ENCODE results near the gene IGF2BP1. TPM values are rescaled to one million over a fixed set of nuclear protein-coding genes. Genes with fewer than 3 reads are reported as not detected.

The IGF2BP1 gene
- total and polyA plus RNA-seq, 2 donors (not counting 1 experiment from before 2014, with no cell fraction given), result under 0.01 to 1.1 TPM

- no peaks in the 10 kb centered on the region for H3K4me1 ChIP-seq (ENCODE audit: control insufficient read depth, extremely low read depth, insufficient read depth, low read length)
- H2AFZ ChIP-seq (ENCODE audit: low read length), result no peak overlapping the region
- H3K9me3 ChIP-seq (ENCODE audit: control insufficient read depth, insufficient read depth, low read depth, low read length), result no peaks in the 10 kb centered on the region
- peak in 1 of 2 donors; percentile 33 for DNase-seq (ENCODE audit: low read depth in 2 of 2)
- no peak overlapping the region for H3K4me2 ChIP-seq (ENCODE audit: extremely low read depth, insufficient read depth, low read length)
- no peaks in the 10 kb centered on the region for H3K79me2 ChIP-seq (ENCODE audit: control insufficient read depth, insufficient read depth, low read length)
- TF ChIP-seq CTCF (conservative IDR thresholded peaks at IDR 0.05 in 1 of 2, IDR thresholded peaks at IDR 0.05 in 1 of 2; ENCODE audit: low read depth in 1 of 2, low read length in 2 of 2), result no peak
- no peak for TF ChIP-seq EZH2 (IDR thresholded peaks at IDR 0.05; ENCODE audit: low read length, missing control alignments)
- H4K20me1 ChIP-seq (ENCODE audit: control insufficient read depth, extremely low read depth, insufficient read depth, low read length), result no peaks in the 10 kb centered on the region
- H3K4me3 ChIP-seq (replicated peaks in 1 of 4; ENCODE audit: control extremely low read depth in 1 of 4, insufficient read depth in 1 of 4, low read depth in 3 of 4, low read length in 4 of 4), result no peak overlapping the region
- H3K36me3 ChIP-seq (ENCODE audit: control insufficient read depth, insufficient read depth, low read length), result no peaks in the 10 kb centered on the region
- H3K9ac ChIP-seq (ENCODE audit: insufficient read depth, low read length), result no peak overlapping the region
- no peak overlapping the region for H3K27ac ChIP-seq (ENCODE audit: insufficient read depth, low read length)
- peaks cover 2% of the 10 kb centered on the region for H3K27me3 ChIP-seq (ENCODE audit: control insufficient read depth, insufficient read depth, low read length)
Observed at GRCh38 chr17:49045376-49045775, 48.2 kb downstream of the IGF2BP1 start.

- H3K4me2 ChIP-seq (ENCODE audit: extremely low read depth, insufficient read depth, low read length), result no peak overlapping the region
- no peaks in the 10 kb centered on the region for H3K36me3 ChIP-seq (ENCODE audit: control insufficient read depth, insufficient read depth, low read length)
- no peaks in the 10 kb centered on the region for H3K9me3 ChIP-seq (ENCODE audit: control insufficient read depth, insufficient read depth, low read depth, low read length)
- DNase-seq (ENCODE audit: low read depth in 2 of 2), result no peak
- no peak overlapping the region for H3K9ac ChIP-seq (ENCODE audit: insufficient read depth, low read length)
- H3K79me2 ChIP-seq (ENCODE audit: control insufficient read depth, insufficient read depth, low read length), result no peaks in the 10 kb centered on the region
- H3K27ac ChIP-seq (ENCODE audit: insufficient read depth, low read length), result no peak overlapping the region
- H3K4me1 ChIP-seq (ENCODE audit: control insufficient read depth, extremely low read depth, insufficient read depth, low read length), result no peaks in the 10 kb centered on the region
- no peak overlapping the region for H2AFZ ChIP-seq (ENCODE audit: low read length)
- H4K20me1 ChIP-seq (ENCODE audit: control insufficient read depth, extremely low read depth, insufficient read depth, low read length), result no peaks in the 10 kb centered on the region
- TF ChIP-seq EZH2 (IDR thresholded peaks at IDR 0.05; ENCODE audit: low read length, missing control alignments) (no peak), CTCF (conservative IDR thresholded peaks at IDR 0.05 in 1 of 2, IDR thresholded peaks at IDR 0.05 in 1 of 2; ENCODE audit: low read depth in 1 of 2, low read length in 2 of 2) (no peak)
- H3K27me3 ChIP-seq (ENCODE audit: control insufficient read depth, insufficient read depth, low read length), result peaks cover 2% of the 10 kb centered on the region
- H3K4me3 ChIP-seq (replicated peaks in 1 of 4; ENCODE audit: control extremely low read depth in 1 of 4, insufficient read depth in 1 of 4, low read depth in 3 of 4, low read length in 4 of 4), result no peak overlapping the region
Observed at GRCh38 chr17:49046912-49047311, 49.7 kb downstream of the IGF2BP1 start.

- no peak for DNase-seq (ENCODE audit: low read depth in 2 of 2)
- no peak overlapping the region for H3K27ac ChIP-seq (ENCODE audit: insufficient read depth, low read length)
- peaks cover 6% of the 10 kb centered on the region for H3K27me3 ChIP-seq (ENCODE audit: control insufficient read depth, insufficient read depth, low read length)
- H3K9me3 ChIP-seq (ENCODE audit: control insufficient read depth, insufficient read depth, low read depth, low read length), result no peaks in the 10 kb centered on the region
- no peak overlapping the region for H3K4me2 ChIP-seq (ENCODE audit: extremely low read depth, insufficient read depth, low read length)
- H3K79me2 ChIP-seq (ENCODE audit: control insufficient read depth, insufficient read depth, low read length), result no peaks in the 10 kb centered on the region
- H3K4me1 ChIP-seq (ENCODE audit: control insufficient read depth, extremely low read depth, insufficient read depth, low read length), result no peaks in the 10 kb centered on the region
- H3K4me3 ChIP-seq (replicated peaks in 1 of 4; ENCODE audit: control extremely low read depth in 1 of 4, insufficient read depth in 1 of 4, low read depth in 3 of 4, low read length in 4 of 4), result no peak overlapping the region
- no peaks in the 10 kb centered on the region for H4K20me1 ChIP-seq (ENCODE audit: control insufficient read depth, extremely low read depth, insufficient read depth, low read length)
- H2AFZ ChIP-seq (ENCODE audit: low read length), result no peak overlapping the region
- no peak overlapping the region for H3K9ac ChIP-seq (ENCODE audit: insufficient read depth, low read length)
- no peaks in the 10 kb centered on the region for H3K36me3 ChIP-seq (ENCODE audit: control insufficient read depth, insufficient read depth, low read length)
- TF ChIP-seq CTCF (conservative IDR thresholded peaks at IDR 0.05 in 1 of 2, IDR thresholded peaks at IDR 0.05 in 1 of 2; ENCODE audit: low read depth in 1 of 2, low read length in 2 of 2), result no peak
- TF ChIP-seq EZH2 (IDR thresholded peaks at IDR 0.05; ENCODE audit: low read length, missing control alignments), result no peak
Observed at GRCh38 chr17:49049265-49049664, 52.1 kb downstream of the IGF2BP1 start.
